Activated naive CD8-positive, alpha-beta T cell (primary cell): ENCODE measurements around the gene TOR1B.

Experiments
- H3K27ac Mint-ChIP-seq: one replicate; pipeline ENCODE4 v1.8.0; 2021; ENCODE audit warnings: mixed read lengths
- H3K27me3 Mint-ChIP-seq: one replicate; pipeline ENCODE4 v1.8.0; 2021; ENCODE audit warnings: mixed read lengths
- H3K36me3 Mint-ChIP-seq: one replicate; pipeline ENCODE4 v1.8.0; 2021; ENCODE audit warnings: mixed read lengths
- H3K4me1 Mint-ChIP-seq: one replicate; pipeline ENCODE4 v1.8.0; 2021; ENCODE audit warnings: low read depth, mixed read lengths
- H3K4me3 Mint-ChIP-seq: one replicate; pipeline ENCODE4 v1.8.0; 2021; ENCODE audit warnings: mild to moderate bottlenecking, mixed read lengths
- H3K9me3 Mint-ChIP-seq: one replicate; pipeline ENCODE4 v1.8.0; 2021; ENCODE audit warnings: low read depth, mixed read lengths

Gene TOR1B

GRCh38 chr9:129858167-129858962, 55.4 kb downstream of the TOR1B start:
- Mint-ChIP-seq H3K27ac (peak overlapping the region; percentile 46), H3K9me3 (no peaks in the 10 kb centered on the region), H3K36me3 (peaks cover 9% of the 10 kb centered on the region), H3K4me3 (no peak overlapping the region), H3K4me1 (peaks cover 67% of the 10 kb centered on the region), H3K27me3 (no peaks in the 10 kb centered on the region)
